Common myeloid progenitor, CD34-positive (primary cell): ENCODE results near the gene PRKCA.

Source experiments
- CTCF ChIA-PET: fragments of 350-600 bp; sonication (Branson Sonifier 250); formaldehyde crosslinking; loops from one replicate; lab custom pipeline; 2021; ENCODE audit warnings: antibody characterized with exemption; lab: Charles Lee
- POLR2A ChIA-PET: fragments of 350-600 bp; sonication (Branson Sonifier 250); formaldehyde crosslinking; loops from one replicate; lab custom pipeline; 2021; ENCODE audit warnings: antibody characterized with exemption; lab: Charles Lee
- DNase-seq, 3 donors: peaks; one replicate each; pipeline versions ENCODE4 v3.0.0 to v3.0.0-alpha.2; 2013
- H3K27ac ChIP-seq, 2 experiments: 1 replicate in 1 of 2; 2 replicates in 1 of 2; pipeline ENCODE4 v1.7.0; 2013; ENCODE audit warnings: inconsistent platforms in 2 of 2, low read length in 2 of 2, mild to moderate bottlenecking in 2 of 2, low read depth in 1 of 2, moderate library complexity in 1 of 2; ENCODE audit not compliant: severe bottlenecking in 2 of 2, insufficient read depth in 1 of 2, poor library complexity in 1 of 2
- H3K27me3 ChIP-seq, 5 experiments: replicated peaks in 2 of 5; 1 replicate in 3 of 5; 2 replicates in 2 of 5; pipeline versions ENCODE4 v1.6.1 to v1.7.0; 2013; ENCODE audit warnings: low read length in 4 of 5, mild to moderate bottlenecking in 2 of 5, moderate library complexity in 2 of 5, inconsistent platforms in 1 of 5; ENCODE audit not compliant: insufficient read depth in 5 of 5, control insufficient read depth in 4 of 5
- H3K36me3 ChIP-seq, 4 experiments: 1 replicate in 2 of 4; 2 replicates in 2 of 4; pipeline versions ENCODE4 v1.6.1 to v1.7.0; 2013; ENCODE audit warnings: low read length in 3 of 4, control low read depth in 1 of 4, mild to moderate bottlenecking in 1 of 4; ENCODE audit not compliant: control insufficient read depth in 4 of 4, insufficient read depth in 4 of 4
- H3K4me1 ChIP-seq, 4 experiments: 1 replicate in 3 of 4; 2 replicates in 1 of 4; pipeline versions ENCODE4 v1.6.1 to v1.7.1; 2013; ENCODE audit warnings: low read length in 3 of 4, mild to moderate bottlenecking in 3 of 4, control low read depth in 1 of 4, inconsistent platforms in 1 of 4, moderate library complexity in 1 of 4; ENCODE audit not compliant: control insufficient read depth in 4 of 4, insufficient read depth in 4 of 4; ENCODE audit errors: control extremely low read depth in 1 of 4
- H3K4me3 ChIP-seq, 7 experiments: 1 replicate in 4 of 7; 2 replicates in 3 of 7; pipeline versions ENCODE4 v1.5.1 to v1.7.0; 2013; ENCODE audit warnings: mild to moderate bottlenecking in 7 of 7, low read length in 6 of 7, moderate library complexity in 6 of 7, inconsistent platforms in 2 of 7, low read depth in 2 of 7, control low read depth in 1 of 7; ENCODE audit not compliant: insufficient read depth in 4 of 7, control insufficient read depth in 1 of 7; ENCODE audit errors: extremely low read depth in 1 of 7
- H3K9me3 ChIP-seq, 5 experiments: 1 replicate in 4 of 5; 2 replicates in 1 of 5; pipeline versions ENCODE4 v1.6.1 to v1.7.1; 2013; ENCODE audit warnings: low read length in 4 of 5, mild to moderate bottlenecking in 2 of 5, inconsistent platforms in 1 of 5, low read depth in 1 of 5, moderate library complexity in 1 of 5; ENCODE audit not compliant: control insufficient read depth in 4 of 5, insufficient read depth in 2 of 5; ENCODE audit errors: control extremely low read depth in 1 of 5
- WGBS: methylation state at CpG from one replicate; pipeline ENCODE4 v1.1.5; 2013; ENCODE audit not compliant: insufficient coverage; 5-methylcytosine and 5-hydroxymethylcytosine counted together

The PRKCA gene

DNA sequence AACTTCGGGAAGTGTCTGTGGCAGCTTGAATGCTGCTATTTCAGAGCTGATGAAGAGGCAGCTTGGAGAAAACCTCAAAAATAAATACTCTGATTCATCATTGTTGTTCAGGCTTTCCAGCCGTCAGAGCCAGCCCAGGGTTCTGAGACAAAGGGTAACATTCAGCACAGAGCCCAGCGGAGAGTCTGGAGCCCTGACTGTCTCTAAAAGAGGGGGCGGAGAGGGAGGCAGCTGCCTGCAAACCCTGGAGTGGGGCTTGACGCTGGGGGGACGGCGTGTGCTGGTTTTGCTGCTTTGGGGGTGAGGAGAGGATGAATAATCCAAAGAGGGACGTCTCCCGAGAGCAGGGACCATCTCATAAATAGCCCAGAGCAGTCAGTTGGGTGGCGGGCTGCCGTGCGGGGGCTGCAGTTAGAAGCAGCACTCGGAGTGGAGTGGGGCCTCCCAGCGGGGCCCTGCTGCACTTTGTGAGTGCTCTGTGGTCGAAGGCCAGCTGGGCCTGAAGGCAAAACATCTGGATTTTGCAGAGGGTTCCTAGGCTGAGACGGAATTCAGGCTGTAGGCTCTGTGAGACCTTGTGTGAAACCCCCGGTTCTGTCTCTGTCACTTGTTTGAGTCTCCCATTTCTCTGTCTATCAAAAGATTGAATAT is 237.8 kb downstream of the PRKCA start:
- CTCF ChIA-PET = no interaction called here
- Histone ChIP-seq H3K9me3 (no peaks in the 10 kb centered on the region), H3K4me1 (peaks cover 0 to 22% (median 7%) of the 10 kb centered on the region in 4 experiments), H3K27me3 (peaks cover 0 to 6% (median 0%) of the 10 kb centered on the region in 5 experiments), H3K27ac (no peak overlapping the region), H3K4me3 (no peak overlapping the region), H3K36me3 (no peaks in the 10 kb centered on the region)
- POLR2A ChIA-PET = no interaction called here
- no peak for DNase-seq
- WGBS = 98% methylated on average over 14 of the region's 17 CpGs

DNA sequence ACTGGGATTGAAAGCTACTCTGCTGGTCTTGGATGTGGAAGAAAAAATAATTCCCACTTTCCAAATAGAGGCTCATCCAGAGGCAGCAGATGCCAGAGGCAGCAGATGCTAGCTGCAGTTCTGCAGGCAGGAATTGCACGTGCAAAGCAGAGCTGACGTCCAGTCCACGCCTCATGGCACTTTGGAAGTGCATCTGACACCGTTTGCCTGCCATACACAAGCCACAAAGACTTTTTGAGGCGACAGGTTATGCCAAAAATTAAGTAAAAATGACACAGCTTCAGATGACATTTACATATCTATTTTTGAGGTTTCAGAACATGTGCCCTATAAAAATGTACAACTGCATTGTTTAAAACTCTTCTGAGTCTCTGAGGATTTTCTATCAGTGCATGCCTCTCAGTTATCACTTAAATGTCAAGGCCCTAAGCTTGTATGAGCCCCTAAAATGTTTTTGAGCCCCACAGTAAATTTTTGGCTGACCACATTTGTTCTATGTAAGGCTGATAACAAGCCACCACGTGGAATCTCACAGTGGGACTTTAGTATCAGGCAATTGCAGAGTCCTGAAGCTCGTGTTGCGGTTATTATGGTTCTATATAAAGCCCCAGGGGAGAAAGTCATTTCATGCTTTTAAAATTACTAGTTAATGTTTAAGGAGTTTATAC is 239.2 kb downstream of the PRKCA start:
- DNase-seq = peak; percentile 26 to 70 (median 43)

DNA sequence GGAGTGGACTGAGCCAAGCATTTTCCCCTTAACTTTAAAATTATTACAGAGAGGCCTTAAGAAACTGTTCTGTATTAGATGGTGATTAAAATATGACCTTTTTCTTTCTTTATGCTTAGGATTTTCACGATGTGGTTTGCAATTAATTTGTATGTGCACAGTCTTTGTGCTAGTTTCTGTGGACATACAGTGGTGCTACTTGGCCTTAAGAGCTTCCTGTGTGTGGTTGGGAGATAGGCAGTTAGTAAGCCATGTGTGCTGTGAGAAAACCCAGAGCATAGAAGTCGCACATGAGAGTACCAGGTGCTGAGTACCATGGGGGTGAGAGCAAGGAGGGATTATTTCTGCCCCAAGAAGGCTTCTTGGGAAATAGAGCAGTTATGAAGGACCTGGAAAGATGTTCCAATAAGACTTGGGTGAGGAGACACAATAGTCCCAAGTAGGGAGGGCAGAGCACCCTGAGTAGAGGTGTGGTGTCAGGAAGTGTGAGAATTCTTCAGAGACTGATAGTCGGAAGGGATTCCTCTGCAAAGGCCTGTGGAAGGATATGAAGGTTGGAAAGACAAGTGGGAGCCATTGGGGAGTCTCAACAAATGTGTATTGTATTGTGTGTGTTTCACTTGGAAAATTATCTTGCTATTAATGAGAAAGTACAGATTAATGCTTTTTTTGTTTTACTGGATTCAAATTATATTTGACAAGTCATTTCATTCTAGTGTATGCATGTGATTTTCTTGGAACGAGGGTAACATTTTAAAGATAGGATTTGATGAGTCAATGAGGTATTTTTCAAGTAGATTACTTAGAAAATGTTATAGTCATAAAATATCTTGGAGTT is 239.9 kb downstream of the PRKCA start:
- Histone ChIP-seq H3K27ac (no peak overlapping the region), H3K27me3 (peaks cover 0 to 6% (median 0%) of the 10 kb centered on the region in 5 experiments), H3K9me3 (peaks cover 0 to 9% (median 5%) of the 10 kb centered on the region in 5 experiments), H3K36me3 (no peaks in the 10 kb centered on the region), H3K4me1 (peaks cover 0 to 22% (median 7%) of the 10 kb centered on the region in 4 experiments), H3K4me3 (no peak overlapping the region)
- DNase-seq = peak; percentile 12 to 80 (median 61)
- 25% methylated on average over 3 of the region's 4 CpGs for WGBS
- ChIA-PET POLR2A (no interaction called here), CTCF (no interaction called here)

More for the DNA sequence above, 239.2 kb downstream of the PRKCA start:
- H3K36me3 ChIP-seq = no peaks in the 10 kb centered on the region
- ChIA-PET CTCF (no interaction called here), POLR2A (no interaction called here)
- WGBS = 74% methylated on average over 8 of the region's 8 CpGs
- H3K27ac ChIP-seq = no peak overlapping the region
- peaks cover 0 to 9% (median 5%) of the 10 kb centered on the region in 5 experiments for H3K9me3 ChIP-seq
- peaks cover 0 to 22% (median 7%) of the 10 kb centered on the region in 4 experiments for H3K4me1 ChIP-seq
- H3K4me3 ChIP-seq = no peak overlapping the region
- peaks cover 0 to 6% (median 0%) of the 10 kb centered on the region in 5 experiments for H3K27me3 ChIP-seq

DNA sequence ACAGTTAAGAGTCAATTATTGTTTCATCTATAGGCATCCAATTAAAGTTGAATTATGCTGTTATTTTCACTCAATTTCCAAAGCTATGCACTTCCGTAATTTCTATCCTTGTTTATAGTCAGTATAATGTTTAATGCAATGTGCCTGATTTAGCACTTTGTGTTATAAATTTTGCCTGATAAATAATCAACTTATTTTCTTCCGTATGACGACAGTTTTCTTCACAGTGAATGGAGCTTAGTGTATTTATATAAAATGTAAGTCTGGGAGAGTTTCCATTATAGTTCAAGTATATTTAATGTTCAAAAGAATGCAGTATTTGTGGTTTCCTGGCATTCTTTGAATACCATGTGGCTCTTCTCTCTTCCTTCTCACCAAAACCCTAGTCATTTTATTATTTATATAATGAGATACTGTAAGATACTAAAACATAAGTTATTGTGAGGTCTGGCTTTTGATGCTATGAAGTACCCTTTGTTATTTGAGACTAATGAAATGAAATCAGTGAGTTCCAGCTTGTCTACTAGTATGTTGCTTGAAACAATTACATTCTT is 240.6 kb downstream of the PRKCA start:
- no peak overlapping the region for H3K27ac ChIP-seq
- H3K9me3 ChIP-seq = peaks cover 0 to 9% (median 5%) of the 10 kb centered on the region in 5 experiments
- no peak overlapping the region for H3K4me3 ChIP-seq
- POLR2A ChIA-PET = no interaction called here
- DNase-seq = no peak
- H3K27me3 ChIP-seq = peaks cover 0 to 6% (median 0%) of the 10 kb centered on the region in 5 experiments
- peaks cover 0 to 25% (median 10%) of the 10 kb centered on the region in 4 experiments for H3K4me1 ChIP-seq
- CTCF ChIA-PET = no interaction called here
- no peaks in the 10 kb centered on the region for H3K36me3 ChIP-seq
- no CpG with 5 or more reads among the region's 3 CpGs for whole genome bisulfite sequencing

DNA sequence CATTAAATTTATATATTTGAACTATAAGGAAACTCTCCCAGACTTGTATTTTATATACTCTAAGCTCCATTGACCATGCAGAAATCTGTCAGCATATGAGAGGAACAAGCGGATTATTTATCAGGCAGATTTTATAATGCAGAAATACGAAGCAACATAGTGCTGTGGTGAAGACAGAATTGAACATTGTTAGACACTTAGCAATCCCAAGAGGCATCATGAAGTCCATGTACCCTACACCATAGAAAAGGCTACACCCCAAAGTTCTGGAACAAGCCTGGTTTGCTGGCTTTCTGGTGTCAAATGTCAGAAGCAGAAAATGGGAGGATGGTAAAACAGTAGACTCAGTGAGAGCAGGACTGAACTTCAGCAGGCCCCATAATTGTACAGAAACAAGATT is 241.1 kb downstream of the PRKCA start:
- H3K4me3 ChIP-seq = no peak overlapping the region
- CTCF ChIA-PET = no interaction called here
- POLR2A ChIA-PET = no interaction called here
- 100% methylated on average over 1 of the region's 2 CpGs for WGBS
- H3K36me3 ChIP-seq = no peaks in the 10 kb centered on the region
- peaks cover 0 to 9% (median 5%) of the 10 kb centered on the region in 5 experiments for H3K9me3 ChIP-seq
- peaks cover 0 to 6% (median 0%) of the 10 kb centered on the region in 5 experiments for H3K27me3 ChIP-seq
- H3K27ac ChIP-seq = no peak overlapping the region
- no peak for DNase-seq
- H3K4me1 ChIP-seq = peaks cover 0 to 30% (median 13%) of the 10 kb centered on the region in 4 experiments

DNA sequence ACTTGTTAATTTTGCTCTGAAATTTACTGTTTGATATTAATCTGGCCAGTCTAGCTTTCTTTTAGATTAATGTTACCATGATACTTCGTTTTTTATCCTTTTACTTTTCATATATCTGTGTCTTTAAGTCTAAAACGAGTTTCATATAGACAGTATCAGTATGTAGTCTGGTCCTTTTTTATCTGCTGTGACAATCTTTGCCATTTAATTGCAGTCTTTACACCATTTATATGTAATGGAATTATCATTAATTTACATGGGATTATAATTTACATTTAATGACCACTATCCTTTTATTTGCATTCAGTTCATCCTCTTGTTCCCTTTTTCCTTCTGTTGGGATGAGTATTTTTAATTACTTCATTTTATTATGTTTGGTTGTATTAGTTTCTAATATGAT is 243.5 kb downstream of the PRKCA start:
- POLR2A ChIA-PET = no interaction called here
- no peak for DNase-seq

More for the DNA sequence above, 243.5 kb downstream of the PRKCA start:
- H3K4me1 ChIP-seq = peaks cover 0 to 28% (median 13%) of the 10 kb centered on the region in 4 experiments
- CTCF ChIA-PET = no interaction called here
- WGBS = no CpG with 5 or more reads among the region's 2 CpGs
- peaks cover 0 to 9% (median 5%) of the 10 kb centered on the region in 5 experiments for H3K9me3 ChIP-seq
- H3K36me3 ChIP-seq = no peaks in the 10 kb centered on the region
- H3K27ac ChIP-seq = no peak overlapping the region
- no peak overlapping the region for H3K4me3 ChIP-seq
- H3K27me3 ChIP-seq = no peaks in the 10 kb centered on the region
